Neural progenitor cell (in vitro differentiated cells): ENCODE measurements around the gene IL17C. TPM values are rescaled to one million over a fixed set of nuclear protein-coding genes. Genes with fewer than 3 reads are reported as not detected.

Experiments
- DNase-seq: peaks from one replicate; pipeline ENCODE4 v3.0.0-alpha.2; 2016; ENCODE audit warnings: low spot score
- H2AFZ ChIP-seq: fragments of 200-600 bp; sonication (generic); replicated peaks from 2 replicates; pipeline ENCODE4 v1.6.1; 2016; ENCODE audit warnings: antibody characterized with exemption
- H3F3A ChIP-seq: fragments of 200-600 bp; sonication (generic); 2 replicates; pipeline ENCODE4 v1.6.1; 2016; ENCODE audit warnings: antibody characterized with exemption, low read depth
- H3K27ac ChIP-seq: fragments of 200-600 bp; sonication (generic); 2 replicates; pipeline ENCODE4 v1.5.1; 2016; ENCODE audit warnings: mild to moderate bottlenecking
- H3K27me3 ChIP-seq: fragments of 200-600 bp; sonication (generic); 2 replicates; pipeline ENCODE4 v1.6.1; 2016; ENCODE audit warnings: mild to moderate bottlenecking, moderate library complexity
- H3K36me3 ChIP-seq: fragments of 200-600 bp; sonication (generic); 2 replicates; pipeline ENCODE4 v1.5.1; 2016
- H3K4me1 ChIP-seq: fragments of 200-600 bp; sonication (generic); 2 replicates; pipeline ENCODE4 v1.6.1; 2016; ENCODE audit warnings: mixed run types
- H3K4me2 ChIP-seq: fragments of 200-600 bp; sonication (generic); 2 replicates; pipeline ENCODE4 v1.6.1; 2016
- H3K4me3 ChIP-seq: fragments of 200-600 bp; sonication (generic); 2 replicates; pipeline ENCODE4 v1.5.1; 2016
- H3K79me2 ChIP-seq: fragments of 200-600 bp; sonication (generic); 2 replicates; pipeline ENCODE4 v1.6.1; 2016; ENCODE audit warnings: low read depth
- H3K9ac ChIP-seq: fragments of 200-600 bp; sonication (generic); 2 replicates; pipeline ENCODE4 v1.6.1; 2016
- H3K9me3 ChIP-seq: fragments of 200-600 bp; sonication (generic); 2 replicates; pipeline ENCODE4 v1.5.1; 2016; ENCODE audit warnings: low read depth
- H4K20me1 ChIP-seq: fragments of 200-600 bp; sonication (generic); 2 replicates; pipeline ENCODE4 v1.6.1; 2016; ENCODE audit warnings: low read depth
- H3K27ac Mint-ChIP-seq: 3 replicates; pipeline ENCODE4 v1.8.0; 2021; ENCODE audit warnings: mixed read lengths
- H3K27me3 Mint-ChIP-seq: 2 replicates; pipeline ENCODE4 v1.8.0; 2022; ENCODE audit warnings: low read depth, mild to moderate bottlenecking, inconsistent platforms, moderate library complexity, mixed read lengths; ENCODE audit not compliant: insufficient read depth
- H3K36me3 Mint-ChIP-seq: 3 replicates; pipeline ENCODE4 v1.8.0; 2021; ENCODE audit warnings: mixed read lengths
- H3K4me1 Mint-ChIP-seq: 3 replicates; pipeline ENCODE4 v1.8.0; 2021; ENCODE audit warnings: mixed read lengths
- H3K4me3 Mint-ChIP-seq: 3 replicates; pipeline ENCODE4 v1.8.0; 2021; ENCODE audit warnings: mild to moderate bottlenecking, moderate library complexity, mixed read lengths
- H3K9me3 Mint-ChIP-seq: 3 replicates; pipeline ENCODE4 v1.8.0; 2020; ENCODE audit warnings: mixed read lengths
- CTCF ChIP-seq: fragments of 200-600 bp; sonication (generic); IDR thresholded peaks from 2 replicates; pipeline ENCODE4 v1.5.1; 2017; ENCODE audit warnings: antibody characterized with exemption, mild to moderate bottlenecking
- EZH2 ChIP-seq: fragments of 200-600 bp; sonication (generic); IDR thresholded peaks from 2 replicates; pipeline ENCODE4 v1.6.1; 2017; ENCODE audit warnings: antibody characterized with exemption, mild to moderate bottlenecking, moderate library complexity
- EZH2phosphoT487 ChIP-seq: fragments of 200-600 bp; sonication (generic); IDR thresholded peaks from 2 replicates; pipeline ENCODE4 v1.6.1; 2017; ENCODE audit warnings: antibody characterized with exemption
- total RNA-seq: library from RNA; depleted of rRNA; stranded (reverse); fragments of >200 nt; gene quantifications from 2 replicates; pipeline ENCODE4 v1.2.3, GENCODE V29; 2015; ENCODE audit warnings: low replicate concordance

Gene IL17C
- total RNA-seq, 1 donor from 2014 or later, result not detected

- peaks cover 16% of the 10 kb centered on the region for H3K36me3 Mint-ChIP-seq
- Histone ChIP-seq H3K36me3 (no peaks in the 10 kb centered on the region), H3K9ac (no peak overlapping the region), H3F3A (no peaks in the 10 kb centered on the region), H2AFZ (no peak overlapping the region), H4K20me1 (peaks cover 5% of the 10 kb centered on the region), H3K79me2 (peaks cover 8% of the 10 kb centered on the region), H3K9me3 (no peaks in the 10 kb centered on the region), H3K4me1 (no peaks in the 10 kb centered on the region), H3K4me3 (no peak overlapping the region), H3K27ac (no peak overlapping the region), H3K4me2 (no peak overlapping the region), H3K27me3 (no peaks in the 10 kb centered on the region)
- H3K9me3 Mint-ChIP-seq, result no peaks in the 10 kb centered on the region
- no peak overlapping the region for H3K4me3 Mint-ChIP-seq
- no peak for DNase-seq
- H3K27me3 Mint-ChIP-seq, result peaks cover 2% of the 10 kb centered on the region
- TF ChIP-seq CTCF, result no peak
- H3K4me1 Mint-ChIP-seq, result no peaks in the 10 kb centered on the region
- H3K27ac Mint-ChIP-seq, result no peak overlapping the region
Observed at GRCh38 chr16:88599825-88600538, 38.4 kb upstream of the IL17C start.

GRCh38 chr16:88600539-88600896 is 37.9 kb upstream of the IL17C start:
- no peak for DNase-seq
- peaks cover 5% of the 10 kb centered on the region for H4K20me1 ChIP-seq
- TF ChIP-seq EZH2 (no peak), CTCF (no peak)
- H3K79me2 ChIP-seq, result peaks cover 4% of the 10 kb centered on the region
- no peaks in the 10 kb centered on the region for H3K9me3 ChIP-seq
- Mint-ChIP-seq H3K27ac (no peak overlapping the region), H3K27me3 (peaks cover 2% of the 10 kb centered on the region), H3K36me3 (peaks cover 16% of the 10 kb centered on the region), H3K4me3 (no peak overlapping the region), H3K9me3 (no peaks in the 10 kb centered on the region), H3K4me1 (no peaks in the 10 kb centered on the region)
- no peak overlapping the region for H3K4me3 ChIP-seq
- no peaks in the 10 kb centered on the region for H3K4me1 ChIP-seq
- no peaks in the 10 kb centered on the region for H3K27me3 ChIP-seq
- no peak overlapping the region for H2AFZ ChIP-seq
- no peaks in the 10 kb centered on the region for H3K36me3 ChIP-seq
- no peak overlapping the region for H3K9ac ChIP-seq
- no peaks in the 10 kb centered on the region for H3F3A ChIP-seq
- no peak overlapping the region for H3K27ac ChIP-seq
- no peak overlapping the region for H3K4me2 ChIP-seq

GRCh38 chr16:88601313-88602036 is 36.9 kb upstream of the IL17C start:
- Histone ChIP-seq H3K4me3 (no peak overlapping the region), H3K9me3 (no peaks in the 10 kb centered on the region), H3K9ac (no peak overlapping the region), H3K4me2 (no peak overlapping the region), H3K27me3 (no peaks in the 10 kb centered on the region), H3F3A (no peaks in the 10 kb centered on the region), H3K4me1 (no peaks in the 10 kb centered on the region), H2AFZ (no peak overlapping the region), H3K79me2 (peaks cover 2% of the 10 kb centered on the region), H4K20me1 (peaks cover 5% of the 10 kb centered on the region), H3K36me3 (no peaks in the 10 kb centered on the region), H3K27ac (no peak overlapping the region)
- H3K27me3 Mint-ChIP-seq, result peaks cover 2% of the 10 kb centered on the region
- H3K36me3 Mint-ChIP-seq, result peaks cover 16% of the 10 kb centered on the region
- H3K9me3 Mint-ChIP-seq, result no peaks in the 10 kb centered on the region
- no peak for TF ChIP-seq CTCF
- TF ChIP-seq EZH2, result no peak
- TF ChIP-seq EZH2phosphoT487, result no peak
- no peak overlapping the region for H3K27ac Mint-ChIP-seq
- no peaks in the 10 kb centered on the region for H3K4me1 Mint-ChIP-seq
- no peak overlapping the region for H3K4me3 Mint-ChIP-seq
- DNase-seq, result no peak
